GM18507 (cell line): ENCODE data around the gene PTPRT.

Experiments used
- DNase-seq: peaks from one replicate; pipeline ENCODE4 v3.0.0; 2011; ENCODE audit warnings: low read depth; ENCODE audit not compliant: insufficient read length; ENCODE audit errors: extremely low spot score
- FAIRE-seq: peaks from 2 replicates; lab custom pipeline; 2011; peaks lifted over from hg19 to GRCh38; lab: Jason Lieb, UNC

Gene PTPRT

DNA sequence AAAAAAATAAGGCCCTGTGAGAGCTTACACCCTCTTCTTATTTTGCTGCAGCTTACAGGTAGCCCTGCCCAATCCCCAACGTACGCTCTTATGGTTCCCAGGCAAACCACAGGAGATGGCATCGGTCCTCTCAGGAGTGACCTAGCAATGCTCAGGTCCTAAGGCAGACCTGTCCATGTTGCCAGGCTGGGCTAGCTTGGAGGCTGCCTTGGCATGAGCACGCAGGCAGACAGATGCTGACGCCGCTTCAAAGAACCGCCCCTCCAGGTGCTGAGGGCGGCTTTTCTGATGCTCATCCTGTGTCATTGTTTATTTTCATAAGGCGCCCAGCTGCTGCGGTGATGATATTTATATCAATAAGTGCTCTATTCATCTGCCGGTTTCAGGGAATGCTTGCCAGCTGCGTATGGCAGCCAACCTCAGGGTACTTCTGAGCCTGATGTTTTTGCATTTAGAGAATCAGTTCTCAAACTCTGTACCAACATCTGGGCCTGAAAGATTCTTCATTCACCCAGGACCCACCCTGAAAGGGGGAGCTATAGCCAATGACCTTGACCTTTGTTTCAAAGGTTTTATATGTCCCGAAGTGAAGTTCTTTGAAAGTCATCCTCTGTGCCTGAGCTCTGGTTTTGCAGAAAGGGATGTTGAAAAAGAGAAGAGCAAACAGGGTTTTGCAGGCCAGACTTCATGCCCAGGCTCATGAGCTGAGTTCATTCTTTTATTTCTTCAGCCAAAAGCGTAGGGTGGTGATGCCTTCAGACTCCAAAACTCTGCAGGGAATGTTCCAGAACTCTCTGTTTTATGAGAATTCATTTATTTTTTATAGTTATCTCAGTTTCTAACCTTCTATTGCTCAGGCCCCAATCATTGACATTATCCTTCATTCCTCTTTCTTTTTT is 1095.9 kb downstream of the PTPRT start:
- FAIRE-seq (no peak), DNase-seq (no peak)

DNA sequence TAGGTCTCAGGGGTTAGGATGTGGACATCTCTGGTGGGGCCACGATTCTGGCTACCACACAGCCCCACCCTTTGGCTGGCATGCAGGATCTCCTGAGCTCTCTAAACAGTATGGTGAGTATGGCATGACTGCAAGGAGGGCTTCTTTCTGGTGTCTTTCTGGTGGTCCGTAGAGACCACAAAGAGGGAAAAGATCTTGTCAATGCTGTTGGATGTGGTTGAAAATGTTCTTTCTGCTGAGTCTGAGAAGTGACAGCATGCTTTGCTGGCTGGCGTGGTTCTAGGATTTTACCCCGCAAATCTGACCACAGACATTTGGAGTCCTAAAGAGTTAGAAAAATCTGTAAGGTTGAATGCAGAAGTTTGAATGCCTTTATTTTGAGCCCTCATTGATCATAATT is 1096.7 kb downstream of the PTPRT start:
- no peak for DNase-seq
- no peak for FAIRE-seq

DNA sequence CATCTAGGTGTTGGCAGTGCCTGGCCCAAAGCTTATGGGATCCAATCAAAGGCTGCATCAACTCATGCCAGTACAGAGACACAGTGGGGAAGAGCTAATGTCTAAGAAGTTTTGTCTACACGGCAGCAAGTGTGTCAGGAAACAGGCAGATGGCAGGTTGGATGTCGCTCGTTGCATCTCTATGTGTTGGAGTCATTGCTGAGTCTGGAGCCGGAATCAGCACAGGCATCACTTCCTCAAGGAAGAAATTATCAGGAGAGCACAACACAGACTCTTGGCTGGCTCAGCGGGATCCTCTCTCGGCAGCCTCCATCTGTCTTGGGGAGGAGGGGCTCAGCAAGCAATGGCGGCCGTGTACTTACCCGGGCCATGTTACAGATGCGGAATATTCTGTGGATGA is 1104.3 kb downstream of the PTPRT start:
- FAIRE-seq (no peak), DNase-seq (no peak)

GRCh38 chr20:42083280-42083679 is 1106.4 kb downstream of the PTPRT start:
- no peak for FAIRE-seq
- DNase-seq = no peak

DNA sequence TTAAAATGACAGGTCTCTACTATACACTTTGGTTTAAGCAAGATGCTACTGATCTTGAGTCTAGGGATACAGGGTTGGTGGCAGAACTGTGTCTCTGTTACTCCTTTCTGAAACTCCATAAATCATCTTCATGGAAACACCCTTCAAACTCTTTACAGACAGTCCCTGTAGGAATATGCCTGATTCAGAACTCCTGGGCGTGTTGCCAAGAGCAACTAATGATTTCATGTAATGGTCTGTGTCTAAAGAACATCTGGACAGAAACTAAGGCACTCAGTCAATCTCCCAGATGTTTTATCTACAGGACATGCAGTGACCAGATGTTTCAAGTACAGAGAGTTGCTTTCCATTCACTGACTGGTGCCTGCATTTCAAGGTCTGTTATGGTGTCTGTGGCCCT is 1107.1 kb downstream of the PTPRT start:
- DNase-seq (no peak), FAIRE-seq (no peak)

DNA sequence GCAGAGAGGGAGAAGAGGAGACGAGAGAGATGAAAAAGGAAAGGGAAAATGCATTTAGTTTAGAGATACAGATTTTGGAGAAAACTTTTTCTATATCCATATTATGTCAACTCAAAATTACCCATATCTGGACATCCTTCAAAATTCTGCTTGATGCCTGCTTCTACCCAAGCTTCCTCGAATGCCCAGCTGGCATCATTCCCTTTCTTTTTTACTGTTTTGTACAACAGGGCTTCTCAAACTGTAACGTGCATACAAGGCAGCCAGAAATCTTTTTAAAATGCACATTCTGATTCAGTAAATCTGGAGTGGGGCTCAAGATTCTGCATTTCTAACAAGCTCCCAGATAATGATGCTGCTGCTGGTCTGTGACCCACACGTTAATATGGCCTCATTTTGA is 1108.8 kb downstream of the PTPRT start:
- DNase-seq (no peak), FAIRE-seq (no peak)

DNA sequence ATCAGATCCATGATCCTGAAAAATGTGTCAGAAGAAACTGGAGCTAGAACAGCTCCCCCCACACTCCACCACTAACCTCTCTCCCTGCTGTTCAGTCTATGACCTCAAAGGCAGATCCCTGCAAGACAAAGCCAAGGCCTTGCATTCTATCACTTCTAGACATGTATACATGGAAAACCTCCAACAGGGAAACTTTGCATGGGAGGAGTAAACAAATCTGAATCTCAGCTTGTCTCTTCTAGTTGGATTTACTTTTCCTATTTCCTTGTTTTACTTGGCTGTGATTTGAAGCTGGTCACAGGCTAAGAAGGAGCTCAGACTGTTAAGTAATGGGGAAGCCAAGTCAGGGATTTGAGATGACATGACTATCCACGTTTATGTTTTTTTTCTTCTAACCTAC is 1114.8 kb downstream of the PTPRT start:
- FAIRE-seq (no peak), DNase-seq (no peak)

GRCh38 chr20:42067596-42067995 is 1122.1 kb downstream of the PTPRT start:
- no peak for FAIRE-seq
- DNase-seq = no peak

GRCh38 chr20:42067174-42067573 is 1122.5 kb downstream of the PTPRT start:
- FAIRE-seq = no peak
- DNase-seq = no peak

- FAIRE-seq (no peak), DNase-seq (no peak)
Observed at GRCh38 chr20:42063141-42063540, 1126.6 kb downstream of the PTPRT start.

GRCh38 chr20:42053350-42053749 is 1136.4 kb downstream of the PTPRT start:
- no peak for FAIRE-seq
- DNase-seq = no peak

GRCh38 chr20:42051921-42052320 is 1137.8 kb downstream of the PTPRT start:
- no peak for FAIRE-seq
- no peak for DNase-seq

- no peak for FAIRE-seq
- no peak for DNase-seq
Observed at GRCh38 chr20:42046371-42047085, 1143.2 kb downstream of the PTPRT start.

DNA sequence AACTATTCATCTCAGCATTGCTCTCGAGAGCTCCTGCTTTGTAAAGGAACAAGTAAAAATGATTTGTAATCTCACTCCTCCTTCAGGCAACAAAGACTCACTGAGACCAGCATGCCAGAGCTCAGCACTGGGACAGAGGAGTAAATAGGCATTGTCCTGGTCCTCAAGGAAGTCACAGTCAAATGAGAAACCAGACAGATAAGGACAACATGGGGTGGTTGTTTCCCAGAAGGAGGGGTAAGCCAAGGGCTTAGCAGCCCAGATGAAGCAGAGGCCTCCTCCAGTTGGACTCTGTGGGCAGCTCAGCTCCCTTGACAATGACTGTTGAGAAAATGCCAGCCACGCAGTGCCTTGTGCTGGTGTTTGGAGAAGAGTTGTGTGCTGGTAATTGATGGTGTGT is 1145.8 kb downstream of the PTPRT start:
- DNase-seq (no peak), FAIRE-seq (no peak)

- FAIRE-seq (no peak), DNase-seq (no peak)
Observed at GRCh38 chr20:42041000-42041565, 1148.6 kb downstream of the PTPRT start.

DNA sequence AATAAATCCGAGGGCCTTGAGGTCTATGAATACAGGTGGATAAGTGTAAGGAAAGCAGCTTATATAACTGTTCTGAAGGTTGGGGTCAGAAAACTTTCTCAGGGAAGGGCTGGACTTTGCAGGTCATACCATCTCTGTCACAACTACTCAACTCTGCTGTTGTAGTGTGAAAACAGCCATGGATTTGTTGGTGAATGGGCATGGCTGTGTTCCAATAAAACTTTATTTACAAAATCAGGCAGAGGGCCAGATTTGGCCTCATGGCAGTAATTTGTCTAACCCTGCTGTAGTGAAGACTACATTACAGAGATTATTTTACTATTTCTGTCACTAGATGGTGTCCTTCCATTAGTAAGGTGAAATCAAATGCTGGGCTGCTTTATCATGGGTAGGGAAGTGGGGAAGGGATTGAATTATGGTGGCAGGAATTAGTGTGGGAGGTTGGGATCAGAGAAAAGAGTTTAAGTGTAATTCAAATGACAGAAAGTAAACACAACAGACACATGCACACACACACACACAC is 1161.9 kb downstream of the PTPRT start:
- FAIRE-seq (no peak), DNase-seq (no peak)

DNA sequence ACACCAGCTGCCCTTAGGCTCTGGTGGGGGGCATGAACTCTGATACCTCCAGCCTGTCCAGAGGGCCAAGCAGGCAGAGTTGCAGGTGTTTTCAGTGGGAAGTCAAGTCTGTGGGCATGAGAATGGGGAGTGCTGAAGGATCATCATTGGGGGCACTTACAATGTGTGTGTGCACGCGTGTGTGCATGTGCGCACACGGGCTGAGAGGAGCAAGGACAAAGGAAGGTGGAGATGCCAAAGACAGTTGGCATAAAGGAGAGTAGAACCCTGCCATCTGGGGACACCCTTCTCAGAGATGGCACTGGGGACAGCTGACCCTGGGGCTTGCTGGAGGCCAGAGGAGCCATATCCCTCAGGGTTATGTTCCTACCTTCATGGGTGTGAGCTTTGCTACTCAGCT is 1163.1 kb downstream of the PTPRT start:
- FAIRE-seq (no peak), DNase-seq (no peak)

DNA sequence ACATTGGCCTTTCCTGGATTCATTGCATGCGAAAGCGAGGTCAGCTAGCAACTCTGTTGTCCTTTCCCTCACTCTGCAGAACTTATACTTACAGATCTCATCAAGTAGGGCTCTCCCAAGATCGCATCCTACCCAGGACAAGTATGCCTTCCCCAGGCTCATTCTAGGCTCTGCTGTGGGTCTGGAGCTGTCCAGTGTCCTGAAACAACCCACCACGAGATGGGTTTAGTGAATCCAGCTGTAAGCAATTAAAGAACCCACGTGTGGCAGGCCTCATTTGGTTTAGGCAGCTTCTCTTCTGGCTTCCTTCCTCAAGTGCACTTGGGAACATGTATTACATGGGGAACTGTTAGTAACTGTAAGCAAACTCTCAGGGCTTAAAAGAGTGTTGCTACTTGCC is 1165.1 kb downstream of the PTPRT start:
- FAIRE-seq = no peak
- DNase-seq = no peak
